Neutrophil (primary cell): Measurements from ENCODE around the gene NIT2.
"Not testable (repeated sequence)": the region's sequence is repeated elsewhere in the genome, so short reads cannot be mapped to it uniquely, and the experiment has no call there.

ENCODE experiments used
- H3K27ac ChIP-seq: fragments of 200-600 bp; sonication (generic); 2 replicates; pipeline ENCODE4 v1.5.1; 2016; ENCODE audit warnings: mild to moderate bottlenecking, moderate library complexity
- H3K27me3 ChIP-seq: fragments of 200-600 bp; sonication (generic); 2 replicates; pipeline ENCODE4 v1.6.0; 2016; ENCODE audit warnings: mild to moderate bottlenecking
- H3K36me3 ChIP-seq: fragments of 200-600 bp; sonication (generic); 2 replicates; pipeline ENCODE4 v1.5.1; 2017
- H3K4me1 ChIP-seq, 2 experiments: fragments of 200-600 bp in 1 of 2; sonication (generic) in 1 of 2; 1 replicate in 1 of 2; 2 replicates in 1 of 2; pipeline versions ENCODE4 v1.5.1 to v1.6.1; 2013 to 2016; ENCODE audit warnings: low read depth in 1 of 2, low read length in 1 of 2, mild to moderate bottlenecking in 1 of 2, moderate library complexity in 1 of 2; ENCODE audit not compliant: control insufficient read depth in 1 of 2, insufficient read depth in 1 of 2
- H3K4me3 ChIP-seq, 2 experiments: fragments of 200-600 bp in 1 of 2; sonication (generic) in 1 of 2; 1 replicate in 1 of 2; 2 replicates in 1 of 2; pipeline ENCODE4 v1.5.1; 2013 to 2016; ENCODE audit warnings: low read depth in 1 of 2, low read length in 1 of 2, mild to moderate bottlenecking in 1 of 2, moderate library complexity in 1 of 2
- H3K9me3 ChIP-seq: fragments of 200-600 bp; sonication (generic); 2 replicates; pipeline ENCODE4 v1.5.1; 2016
- CTCF ChIP-seq: fragments of 200-600 bp; sonication (generic); IDR thresholded peaks from 2 replicates; pipeline ENCODE4 v1.5.1; 2016; ENCODE audit warnings: antibody characterized with exemption

The NIT2 gene

GRCh38 chr3:100317912-100318311 lies 16.6 kb upstream of the NIT2 start:
- Histone ChIP-seq H3K4me1 (no peaks in the 10 kb centered on the region), H3K36me3 (peaks cover 62% of the 10 kb centered on the region), H3K27me3 (no peaks in the 10 kb centered on the region), H3K4me3 (no peak overlapping the region), H3K9me3 (no peaks in the 10 kb centered on the region), H3K27ac (no peak overlapping the region)
- TF ChIP-seq CTCF, result no peak

- Histone ChIP-seq H3K4me3 (no peak overlapping the region), H3K9me3 (no peaks in the 10 kb centered on the region), H3K36me3 (peaks cover 69% of the 10 kb centered on the region), H3K27me3 (no peaks in the 10 kb centered on the region), H3K4me1 (no peaks in the 10 kb centered on the region), H3K27ac (no peak overlapping the region)
- no peak for TF ChIP-seq CTCF
These were observed 14.6 kb upstream of the NIT2 start for GRCh38 chr3:100319951-100320350.

- Histone ChIP-seq H3K27ac (no peak overlapping the region), H3K4me3 (no peak overlapping the region), H3K36me3 (peaks cover 66% of the 10 kb centered on the region), H3K4me1 (no peaks in the 10 kb centered on the region), H3K27me3 (no peaks in the 10 kb centered on the region), H3K9me3 (no peaks in the 10 kb centered on the region)
- no peak for TF ChIP-seq CTCF
These were observed 10.5 kb upstream of the NIT2 start for GRCh38 chr3:100324044-100324443.

GRCh38 chr3:100325827-100326226 lies 8.7 kb upstream of the NIT2 start:
- Histone ChIP-seq H3K36me3 (peaks cover 49% of the 10 kb centered on the region), H3K4me1 (no peaks in the 10 kb centered on the region), H3K4me3 (no peak overlapping the region), H3K27me3 (no peaks in the 10 kb centered on the region), H3K9me3 (no peaks in the 10 kb centered on the region), H3K27ac (no peak overlapping the region)
- no peak for TF ChIP-seq CTCF

GRCh38 chr3:100327377-100327776 lies 7.2 kb upstream of the NIT2 start:
- peaks cover 33% of the 10 kb centered on the region for H3K36me3 ChIP-seq
- H3K4me1 ChIP-seq, H3K4me3 ChIP-seq, H3K27ac ChIP-seq, H3K27me3 ChIP-seq, H3K9me3 ChIP-seq: not testable (repeated sequence)

GRCh38 chr3:100329800-100330489 lies 4.6 kb upstream of the NIT2 start:
- no peak for TF ChIP-seq CTCF

More at GRCh38 chr3:100329800-100330489, 4.6 kb upstream of the NIT2 start:
- Histone ChIP-seq H3K4me3 (no peak overlapping the region), H3K27me3 (no peaks in the 10 kb centered on the region), H3K27ac (no peak overlapping the region), H3K4me1 (peaks cover 6% of the 10 kb centered on the region in 2 experiments), H3K9me3 (no peaks in the 10 kb centered on the region), H3K36me3 (peaks cover 14% of the 10 kb centered on the region)
